ENCODE measurements around the gene FRMD6. TPM values are rescaled to one million over a fixed set of nuclear protein-coding genes. Genes with fewer than 3 reads are reported as not detected.

Gene FRMD6
- total and polyA plus RNA-seq, 7 donors = 1.6 to 85.6 (median 38.3) TPM

DNA sequence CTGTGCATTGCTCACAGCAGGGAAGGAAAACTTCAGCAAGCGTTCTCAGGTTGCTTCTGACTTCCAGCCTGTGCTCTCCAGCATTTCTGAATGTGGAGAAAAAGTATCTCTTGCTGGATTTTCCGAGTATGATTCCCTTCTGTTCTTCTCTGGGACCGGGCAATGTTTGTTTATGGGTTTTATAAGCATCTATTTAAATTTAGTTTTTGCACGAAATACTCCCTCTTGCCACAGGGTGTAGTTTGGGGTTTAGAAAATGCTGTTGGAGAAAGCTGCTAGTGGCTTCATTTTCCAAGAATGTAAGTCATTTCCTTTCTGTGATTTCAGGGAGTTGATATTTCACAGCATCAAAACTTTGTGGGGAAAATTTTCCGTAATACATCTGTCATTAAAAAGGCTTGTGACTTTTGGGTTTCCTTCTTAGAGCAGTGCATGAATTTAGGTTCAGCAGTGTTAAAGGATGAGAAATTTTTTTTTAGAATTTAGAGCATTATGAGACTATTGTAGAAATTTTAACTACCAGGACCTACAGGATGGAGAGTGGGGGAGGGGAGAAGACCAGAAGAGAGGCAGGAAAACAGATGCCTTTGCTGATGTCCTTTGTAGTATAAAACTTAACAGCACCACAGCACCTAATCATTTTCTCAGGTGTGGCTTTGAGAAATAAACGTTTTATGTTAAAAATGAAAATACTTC, 1.5 kb downstream of the FRMD6 start:
- Histone ChIP-seq H3K4me3 (peak overlapping the region; percentile 73 to 96 (median 88)), H3K36me3 (no peaks in the 10 kb centered on the region), H3K9me3 (no peaks in the 10 kb centered on the region), H3K27ac (peak overlapping the region; percentile 92 to 99 (median 96)), H3K27me3 (no peaks in the 10 kb centered on the region), H3K4me1 (peaks cover 0 to 55% (median 32%) of the 10 kb centered on the region in 4 donors)
- DNase-seq = no peak
- intact Hi-C loops (cut with DNase I) = loop anchor here (2.0 to 5.0 kb wide), 6 partner anchors 111 to 691 kb away; partner anchors contain the start of gene TMX1
- WGBS, 2 donors = 7 to 9% methylated on average over 6 of the region's 6 CpGs
- TF ChIP-seq, protein P1, sequence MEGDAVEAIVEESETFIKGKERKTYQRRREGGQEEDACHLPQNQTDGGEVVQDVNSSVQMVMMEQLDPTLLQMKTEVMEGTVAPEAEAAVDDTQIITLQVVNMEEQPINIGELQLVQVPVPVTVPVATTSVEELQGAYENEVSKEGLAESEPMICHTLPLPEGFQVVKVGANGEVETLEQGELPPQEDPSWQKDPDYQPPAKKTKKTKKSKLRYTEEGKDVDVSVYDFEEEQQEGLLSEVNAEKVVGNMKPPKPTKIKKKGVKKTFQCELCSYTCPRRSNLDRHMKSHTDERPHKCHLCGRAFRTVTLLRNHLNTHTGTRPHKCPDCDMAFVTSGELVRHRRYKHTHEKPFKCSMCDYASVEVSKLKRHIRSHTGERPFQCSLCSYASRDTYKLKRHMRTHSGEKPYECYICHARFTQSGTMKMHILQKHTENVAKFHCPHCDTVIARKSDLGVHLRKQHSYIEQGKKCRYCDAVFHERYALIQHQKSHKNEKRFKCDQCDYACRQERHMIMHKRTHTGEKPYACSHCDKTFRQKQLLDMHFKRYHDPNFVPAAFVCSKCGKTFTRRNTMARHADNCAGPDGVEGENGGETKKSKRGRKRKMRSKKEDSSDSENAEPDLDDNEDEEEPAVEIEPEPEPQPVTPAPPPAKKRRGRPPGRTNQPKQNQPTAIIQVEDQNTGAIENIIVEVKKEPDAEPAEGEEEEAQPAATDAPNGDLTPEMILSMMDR (IDR thresholded peaks at IDR 0.05) = peak in 3 of 4 experiments; percentile 39 to 63 (median 47)
- TF ChIP-seq POLR2A (IDR thresholded peaks at IDR 0.05) = no peak
- peak in 1 of 4 donors; percentile 43 for TF ChIP-seq POLR2AphosphoS5 (IDR thresholded peaks at IDR 0.05)
- TF ChIP-seq EP300 (IDR thresholded peaks at IDR 0.05) = no peak

DNA sequence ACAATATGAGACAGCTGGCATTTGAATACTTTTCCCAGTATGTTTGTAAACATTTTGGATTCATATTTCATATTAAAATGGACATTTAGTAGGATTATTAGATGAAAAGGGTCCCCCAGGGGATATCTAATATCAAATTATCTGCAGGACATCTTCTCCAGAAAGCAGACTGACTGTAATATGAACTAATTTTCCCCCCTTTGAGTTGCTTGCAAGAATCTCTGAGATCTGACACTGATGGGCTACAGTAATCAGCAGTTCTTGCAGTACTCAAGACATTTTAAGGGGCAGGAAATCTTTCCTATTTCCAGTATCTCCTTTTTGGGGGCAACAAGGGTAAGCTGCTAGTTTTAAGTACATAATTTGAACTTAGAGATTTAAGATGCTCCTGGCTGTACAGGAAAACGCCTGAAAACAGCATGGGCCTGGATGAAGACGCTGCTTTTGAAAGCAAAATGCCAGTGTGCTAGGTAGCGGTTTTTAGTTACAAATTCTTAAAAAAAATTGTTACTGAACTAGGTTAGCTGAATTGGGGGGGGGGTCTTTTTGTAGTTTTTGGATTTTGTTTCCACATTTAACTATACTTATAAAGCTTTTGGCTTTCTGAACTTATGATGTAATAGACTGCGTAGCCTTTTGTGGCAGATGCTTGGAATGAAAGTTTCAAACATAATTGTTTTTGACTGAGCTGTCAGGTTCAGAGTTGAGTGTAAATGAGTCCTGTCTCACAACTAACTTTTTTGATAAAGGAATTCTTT, 2.2 kb downstream of the FRMD6 start:
- peaks cover 0 to 60% (median 32%) of the 10 kb centered on the region in 4 donors for H3K4me1 ChIP-seq
- H3K4me3 ChIP-seq = peak overlapping the region in 3 of 4 donors; percentile 85 to 96 (median 92)
- TF ChIP-seq EP300 (IDR thresholded peaks at IDR 0.05) (no peak), POLR2A (IDR thresholded peaks at IDR 0.05) (no peak), POLR2AphosphoS5 (IDR thresholded peaks at IDR 0.05) (no peak)
- TF ChIP-seq, protein P1 (IDR thresholded peaks at IDR 0.05) = no peak

DNA sequence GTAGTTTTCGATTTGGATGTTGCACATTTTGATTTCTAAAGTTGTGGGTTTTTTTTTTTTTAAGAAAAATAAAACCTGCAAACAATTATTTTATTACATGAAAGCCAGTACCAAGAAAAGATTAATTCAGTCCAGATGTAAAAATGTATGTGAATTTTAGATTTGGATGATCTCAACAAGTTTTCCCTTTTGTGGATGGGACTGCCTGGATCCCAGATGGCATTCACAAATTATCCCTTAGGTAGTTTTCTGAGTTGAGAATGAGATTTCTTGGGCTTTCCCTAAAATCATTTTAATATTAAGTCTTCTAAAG, 2.8 kb downstream of the FRMD6 start:
- Histone ChIP-seq H3K27ac (peak overlapping the region in 3 of 4 donors; percentile 94 to 99 (median 97)), H3K4me3 (peak overlapping the region in 2 of 4 donors; percentile 85 to 96), H3K9me3 (no peaks in the 10 kb centered on the region), H3K27me3 (no peaks in the 10 kb centered on the region), H3K4me1 (peaks cover 0 to 59% (median 33%) of the 10 kb centered on the region in 4 donors), H3K36me3 (no peaks in the 10 kb centered on the region)
- TF ChIP-seq POLR2AphosphoS5 (IDR thresholded peaks at IDR 0.05) (no peak), EP300 (IDR thresholded peaks at IDR 0.05) (no peak), POLR2A (IDR thresholded peaks at IDR 0.05) (no peak)
- TF ChIP-seq, protein P1 (IDR thresholded peaks at IDR 0.05) = no peak
- WGBS, 2 donors = 72 to 78% methylated on average over 1 of the region's 1 CpG
- intact Hi-C loops (cut with DNase I) = loop anchor here (5.0 kb wide), 5 partner anchors 112 to 692 kb away; partner anchors contain the start of gene TMX1
- DNase-seq = no peak

More for the DNA sequence above, 2.2 kb downstream of the FRMD6 start:
- peak overlapping the region; percentile 92 to 99 (median 96) for H3K27ac ChIP-seq
- H3K36me3 ChIP-seq = no peaks in the 10 kb centered on the region
- no peaks in the 10 kb centered on the region for H3K27me3 ChIP-seq
- 81% methylated on average over 4 of the region's 4 CpGs for WGBS, 2 donors
- DNase-seq = no peak
- no peaks in the 10 kb centered on the region for H3K9me3 ChIP-seq
- intact Hi-C loops (cut with DNase I) = loop anchor here (2.0 to 5.0 kb wide), 6 partner anchors 112 to 692 kb away; partner anchors contain the start of gene TMX1

DNA sequence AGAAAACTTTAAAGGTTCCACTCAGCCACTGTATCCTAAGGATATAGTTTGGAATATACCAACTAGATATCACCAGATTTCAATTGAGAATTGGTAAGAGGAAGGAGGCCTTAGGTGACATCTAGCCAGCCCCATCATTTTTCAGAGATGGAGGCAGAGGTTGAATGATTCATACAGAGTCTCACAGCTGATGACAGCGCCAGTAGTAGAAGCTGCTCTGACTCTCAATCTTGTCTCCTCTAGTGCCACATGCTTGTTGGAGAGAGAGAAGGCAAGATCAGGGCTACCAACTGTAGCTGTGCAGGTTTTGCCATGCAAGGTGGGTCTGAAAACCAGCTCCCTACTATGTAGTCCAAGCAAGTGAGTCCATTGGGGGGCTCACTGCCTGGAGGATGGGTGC, 6.1 kb downstream of the FRMD6 start:
- no peaks in the 10 kb centered on the region for H3K9me3 ChIP-seq
- no peaks in the 10 kb centered on the region for H3K27me3 ChIP-seq
- DNase-seq = no peak
- H3K36me3 ChIP-seq = no peaks in the 10 kb centered on the region
- peaks cover 0 to 51% (median 32%) of the 10 kb centered on the region in 4 donors for H3K4me1 ChIP-seq
- H3K27ac ChIP-seq = no peak overlapping the region
- WGBS, 2 donors = 96 to 97% methylated on average over 1 of the region's 1 CpG
- no peak for TF ChIP-seq POLR2AphosphoS5 (IDR thresholded peaks at IDR 0.05)
- TF ChIP-seq, protein P1 (IDR thresholded peaks at IDR 0.05) = no peak
- TF ChIP-seq POLR2A (IDR thresholded peaks at IDR 0.05) = no peak
- TF ChIP-seq EP300 (IDR thresholded peaks at IDR 0.05) = no peak
- H3K4me3 ChIP-seq = no peak overlapping the region
- intact Hi-C loops (cut with DNase I) = no loop called here
